Measurements from ENCODE around the gene AP4B1.

The AP4B1 gene

GRCh38 chr1:113899111-113899510 lies 5.5 kb downstream of the AP4B1 start:
- no peak for TF ChIP-seq CTCF (IDR thresholded peaks at IDR 0.05; ENCODE audit: borderline replicate concordance, control extremely low read depth, extremely low read depth, insufficient read depth, missing control alignments)
- no peak for DNase-seq (ENCODE audit: low spot score)
- in situ Hi-C loops (cut with MboI; ENCODE audit: low sequenced_read_pairs, unreplicated experiment), result no loop called here

GRCh38 chr1:113898241-113898814 lies 6.3 kb downstream of the AP4B1 start:
- in situ Hi-C loops (cut with MboI; ENCODE audit: low sequenced_read_pairs, unreplicated experiment), result no loop called here
- no peak for DNase-seq (ENCODE audit: low spot score)
- no peak for TF ChIP-seq CTCF (IDR thresholded peaks at IDR 0.05; ENCODE audit: borderline replicate concordance, control extremely low read depth, extremely low read depth, insufficient read depth, missing control alignments)

- DNase-seq (ENCODE audit: low spot score), result no peak
- no peak for TF ChIP-seq CTCF (IDR thresholded peaks at IDR 0.05; ENCODE audit: borderline replicate concordance, control extremely low read depth, extremely low read depth, insufficient read depth, missing control alignments)
- in situ Hi-C loops (cut with MboI; ENCODE audit: low sequenced_read_pairs, unreplicated experiment), result no loop called here
These were observed 8.6 kb downstream of the AP4B1 start for GRCh38 chr1:113895961-113896360.

- in situ Hi-C loops (cut with MboI; ENCODE audit: low sequenced_read_pairs, unreplicated experiment), result no loop called here
- no peak for DNase-seq (ENCODE audit: low spot score)
- TF ChIP-seq CTCF (IDR thresholded peaks at IDR 0.05; ENCODE audit: borderline replicate concordance, control extremely low read depth, extremely low read depth, insufficient read depth, missing control alignments), result no peak
These were observed 9.5 kb downstream of the AP4B1 start for GRCh38 chr1:113895098-113895497.

GRCh38 chr1:113893267-113893666 lies 11.3 kb downstream of the AP4B1 start:
- TF ChIP-seq CTCF (IDR thresholded peaks at IDR 0.05; ENCODE audit: borderline replicate concordance, control extremely low read depth, extremely low read depth, insufficient read depth, missing control alignments), result no peak
- in situ Hi-C loops (cut with MboI; ENCODE audit: low sequenced_read_pairs, unreplicated experiment), result no loop called here
- no peak for DNase-seq (ENCODE audit: low spot score)

- TF ChIP-seq CTCF (IDR thresholded peaks at IDR 0.05; ENCODE audit: borderline replicate concordance, control extremely low read depth, extremely low read depth, insufficient read depth, missing control alignments), result no peak
- in situ Hi-C loops (cut with MboI; ENCODE audit: low sequenced_read_pairs, unreplicated experiment), result no loop called here
These were observed 12.9 kb downstream of the AP4B1 start for GRCh38 chr1:113891631-113892220.

More at GRCh38 chr1:113891631-113892220, 12.9 kb downstream of the AP4B1 start:
- no peak for DNase-seq (ENCODE audit: low spot score)
